H1 (cell line): ENCODE measurements around the gene CACNG3. TPM values are rescaled to one million over a fixed set of nuclear protein-coding genes. Genes with fewer than 3 reads are reported as not detected.

ENCODE experiments used
- CTCF ChIA-PET: fragments of 300-600 bp; sonication (Branson Sonifier 250); formaldehyde crosslinking; loops from one replicate; lab custom pipeline; 2021; ENCODE audit not compliant: partially characterized antibody; lab: Charles Lee
- POLR2A ChIA-PET: fragments of 300-600 bp; sonication (Branson Sonifier 250); formaldehyde crosslinking; loops from one replicate; lab custom pipeline; 2021; ENCODE audit warnings: inconsistent platforms; ENCODE audit not compliant: partially characterized antibody; lab: Charles Lee
- DNase-seq, 2 experiments: peaks; one replicate each; pipeline versions ENCODE4 v3.0.0 to v3.0.0-alpha.2; 2010 to 2022; ENCODE audit warnings: low spot score in 2 of 2, low read depth in 1 of 2, mixed read lengths in 1 of 2
- FAIRE-seq: peaks from 2 replicates; lab custom pipeline; 2011; peaks lifted over from hg19 to GRCh38; lab: Jason Lieb, UNC
- H2AFZ ChIP-seq: 2 replicates; pipeline ENCODE4 v1.8.1; 2012; ENCODE audit warnings: low read length, inconsistent platforms
- H2AK5ac ChIP-seq: 2 replicates; pipeline ENCODE4 v1.6.1; 2013; ENCODE audit warnings: low read depth, low read length
- H2BK120ac ChIP-seq: replicated peaks from 2 replicates; pipeline ENCODE3; 2013; ENCODE audit warnings: low read depth, low read length, inconsistent platforms
- H2BK12ac ChIP-seq: 2 replicates; pipeline ENCODE4 v1.6.1; 2013; ENCODE audit warnings: low read depth, low read length
- H2BK15ac ChIP-seq: 2 replicates; pipeline ENCODE4 v1.6.1; 2013; ENCODE audit warnings: low read length
- H2BK20ac ChIP-seq: 2 replicates; pipeline ENCODE4 v1.6.1; 2013; ENCODE audit warnings: low read length
- H2BK5ac ChIP-seq: 2 replicates; pipeline ENCODE4 v1.6.1; 2013; ENCODE audit warnings: low read depth, low read length
- H3K14ac ChIP-seq: 2 replicates; pipeline ENCODE4 v1.6.1; 2013; ENCODE audit warnings: inconsistent platforms; ENCODE audit not compliant: insufficient read length
- H3K18ac ChIP-seq: 2 replicates; pipeline ENCODE4 v1.6.1; 2013; ENCODE audit warnings: low read length; ENCODE audit errors: extremely low read depth
- H3K23ac ChIP-seq: 2 replicates; pipeline ENCODE4 v1.6.1; 2013; ENCODE audit warnings: inconsistent platforms; ENCODE audit not compliant: insufficient read length
- H3K23me2 ChIP-seq: 2 replicates; pipeline ENCODE4 v1.6.1; 2013; ENCODE audit warnings: low read depth, low read length
- H3K27ac ChIP-seq: 2 replicates; pipeline ENCODE4 v1.6.1; 2011; ENCODE audit warnings: low read depth, low read length, inconsistent platforms
- H3K27me3 ChIP-seq, 4 experiments: replicated peaks in 1 of 4; 1 replicate in 1 of 4; 2 replicates in 3 of 4; pipeline versions ENCODE4 v1.6.1 to v1.8.1; 2011 to 2013; ENCODE audit warnings: low read length in 3 of 4, mild to moderate bottlenecking in 3 of 4, inconsistent platforms in 2 of 4, mixed read lengths in 2 of 4, moderate library complexity in 1 of 4; ENCODE audit not compliant: control insufficient read depth in 3 of 4, insufficient read depth in 3 of 4; ENCODE audit errors: extremely low read depth in 1 of 4
- H3K36me3 ChIP-seq, 4 experiments: 2 replicates each; pipeline versions ENCODE4 v1.6.1 to v1.8.1; 2011 to 2013; ENCODE audit warnings: mild to moderate bottlenecking in 4 of 4, low read length in 3 of 4, moderate library complexity in 2 of 4, control low read depth in 1 of 4, inconsistent platforms in 1 of 4; ENCODE audit not compliant: insufficient read depth in 4 of 4, control insufficient read depth in 2 of 4
- H3K4ac ChIP-seq: replicated peaks from 2 replicates; pipeline ENCODE3; 2013; ENCODE audit warnings: low read length, low read depth, mixed read lengths, inconsistent platforms; ENCODE audit not compliant: insufficient read length
- H3K4me1 ChIP-seq, 4 experiments: replicated peaks in 1 of 4; 1 replicate in 1 of 4; 2 replicates in 3 of 4; pipeline versions ENCODE4 v1.6.1 to v1.8.1; 2011 to 2013; ENCODE audit warnings: low read length in 3 of 4, inconsistent platforms in 2 of 4, mixed read lengths in 1 of 4; ENCODE audit not compliant: insufficient read depth in 4 of 4, control insufficient read depth in 3 of 4
- H3K4me2 ChIP-seq, 2 experiments: 2 replicates each; pipeline versions ENCODE4 v1.6.1 to v1.8.1; 2011 to 2013; ENCODE audit warnings: low read depth in 2 of 2, low read length in 2 of 2, control low read depth in 1 of 2, inconsistent platforms in 1 of 2, mild to moderate bottlenecking in 1 of 2; ENCODE audit not compliant: insufficient read depth in 1 of 2
- H3K4me3 ChIP-seq, 4 experiments: fragments of 200-600, 300-600 bp in 1 of 4; sonication (generic), shearing (Covaris generic), sonication (Bioruptor Twin) in 1 of 4; 2 replicates each; pipeline versions ENCODE4 v1.5.1 to v1.8.1; 2011 to 2016; ENCODE audit warnings: low read length in 4 of 4, low read depth in 3 of 4, control low read depth in 2 of 4, inconsistent platforms in 2 of 4, mild to moderate bottlenecking in 2 of 4, mixed read lengths in 1 of 4, moderate library complexity in 1 of 4; ENCODE audit not compliant: insufficient read depth in 2 of 4; ENCODE audit errors: extremely low read depth in 1 of 4
- H3K56ac ChIP-seq: replicated peaks from 2 replicates; pipeline ENCODE3; 2013; ENCODE audit warnings: low read depth, mild to moderate bottlenecking, mixed read lengths, low read length, inconsistent platforms; ENCODE audit not compliant: insufficient read length
- H3K79me1 ChIP-seq: 2 replicates; pipeline ENCODE4 v1.6.1; 2013; ENCODE audit warnings: low read depth, low read length, control low read depth
- H3K79me2 ChIP-seq, 2 experiments: 2 replicates each; pipeline versions ENCODE4 v1.6.1 to v1.8.1; 2012 to 2013; ENCODE audit warnings: low read length in 2 of 2, mild to moderate bottlenecking in 2 of 2, inconsistent platforms in 1 of 2; ENCODE audit not compliant: insufficient read depth in 2 of 2, control insufficient read depth in 1 of 2
- H3K9ac ChIP-seq, 4 experiments: replicated peaks in 1 of 4; 1 replicate in 1 of 4; 2 replicates in 3 of 4; pipeline versions ENCODE4 v1.6.1 to v1.8.1; 2011 to 2013; ENCODE audit warnings: low read depth in 3 of 4, low read length in 3 of 4, control low read depth in 2 of 4, mild to moderate bottlenecking in 2 of 4, moderate library complexity in 2 of 4, inconsistent platforms in 1 of 4; ENCODE audit errors: extremely low read depth in 1 of 4
- H3K9me3 ChIP-seq, 2 experiments: 2 replicates each; pipeline versions ENCODE4 v1.6.1 to v1.8.1; 2012 to 2013; ENCODE audit warnings: mild to moderate bottlenecking in 2 of 2, moderate library complexity in 2 of 2, control low read depth in 1 of 2, inconsistent platforms in 1 of 2, low read depth in 1 of 2, low read length in 1 of 2, mixed read lengths in 1 of 2; ENCODE audit not compliant: insufficient read depth in 2 of 2
- H4K20me1 ChIP-seq, 2 experiments: replicated peaks in 1 of 2; 2 replicates each; pipeline versions ENCODE3 to v1.8.1; 2011 to 2013; ENCODE audit warnings: inconsistent platforms in 2 of 2, low read length in 2 of 2, mild to moderate bottlenecking in 1 of 2; ENCODE audit not compliant: insufficient read depth in 2 of 2, control insufficient read depth in 1 of 2
- H4K5ac ChIP-seq: 2 replicates; pipeline ENCODE4 v1.6.1; 2013; ENCODE audit warnings: low read length, low read depth, mixed read lengths, inconsistent platforms; ENCODE audit not compliant: insufficient read length
- H4K8ac ChIP-seq: 2 replicates; pipeline ENCODE4 v1.8.0; 2013; ENCODE audit warnings: mild to moderate bottlenecking, moderate library complexity, low read length, inconsistent platforms; ENCODE audit not compliant: insufficient read depth; ENCODE audit errors: extremely low read depth
- H4K91ac ChIP-seq: replicated peaks from 2 replicates; pipeline ENCODE3; 2013; ENCODE audit warnings: low read length, mixed read lengths, inconsistent platforms; ENCODE audit not compliant: insufficient read length
- ATF2 ChIP-seq: IDR thresholded peaks from 2 replicates; pipeline ENCODE4 v1.6.1; 2012; ENCODE audit warnings: low read length, inconsistent platforms
- BCL11A ChIP-seq, 2 experiments: IDR thresholded peaks; one replicate each; pipeline ENCODE4 v1.6.1; 2011; ENCODE audit warnings: low read depth in 2 of 2, low read length in 2 of 2, mild to moderate bottlenecking in 2 of 2
- CREB1 ChIP-seq: IDR thresholded peaks from 2 replicates; pipeline ENCODE4 v1.6.1; 2012; ENCODE audit warnings: inconsistent platforms
- EP300 ChIP-seq, 2 experiments: IDR thresholded peaks; 1 replicate in 1 of 2; 2 replicates in 1 of 2; pipeline ENCODE4 v1.6.1; 2011 to 2012; ENCODE audit warnings: low read depth in 2 of 2, low read length in 2 of 2, mild to moderate bottlenecking in 2 of 2, borderline replicate concordance in 1 of 2, inconsistent platforms in 1 of 2, moderate library complexity in 1 of 2
- HDAC2 ChIP-seq, 2 experiments: fragments of 300-600 bp in 1 of 2; sonication (generic) in 1 of 2; IDR thresholded peaks; 2 replicates each; pipeline ENCODE4 v1.6.1; 2011 to 2012; ENCODE audit warnings: low read depth in 2 of 2, low read length in 2 of 2, mild to moderate bottlenecking in 2 of 2, moderate library complexity in 2 of 2, borderline replicate concordance in 1 of 2, inconsistent platforms in 1 of 2
- HDAC6 ChIP-seq: IDR thresholded peaks from one replicate; pipeline ENCODE4 v1.7.1; 2012; ENCODE audit warnings: low read depth, mild to moderate bottlenecking, inconsistent platforms, low read length, moderate library complexity
- NANOG ChIP-seq: IDR thresholded peaks from 2 replicates; pipeline ENCODE4 v1.6.1; 2011; ENCODE audit warnings: low read length, low read depth, mild to moderate bottlenecking, inconsistent platforms; ENCODE audit not compliant: insufficient read depth, poor library complexity, severe bottlenecking
- WGBS, 2 experiments: shearing (Covaris generic) in 1 of 2; methylation state at CpG; one replicate each; pipeline versions ENCODE4 v1.1.6 to v1.1.7; 2013 to 2015; ENCODE audit warnings: low lambda C conversion rate in 2 of 2, mixed read lengths in 2 of 2, inconsistent platforms in 1 of 2, low coverage in 1 of 2, missing lambda C conversion rate in 1 of 2; ENCODE audit not compliant: insufficient replicate concordance in 2 of 2, insufficient coverage in 1 of 2, insufficient read length in 1 of 2; ENCODE audit errors: extremely low coverage in 1 of 2, missing lambda C conversion rate in 1 of 2; 5-methylcytosine and 5-hydroxymethylcytosine counted together
- polyA plus RNA-seq, 7 experiments: library from polyadenylated mRNA; depleted of rRNA in 3 of 7; stranded (reverse) in 5 of 7; unstranded in 2 of 7; fragments of >200 nt in 5 of 7; fragments of 200-250 nt in 2 of 7; gene quantifications; 1 replicate in 5 of 7; 2 replicates in 1 of 7; 4 replicates in 1 of 7; pipeline versions ENCODE4 v1.2.1 to v1.2.3, GENCODE V29; 2011 to 2013; ENCODE audit warnings: missing spikeins in 2 of 7, mixed read lengths in 2 of 7
- total RNA-seq: library from RNA; stranded (reverse); fragmentation: NEBNext Ultra II Directional; extraction: Animal tissue kit (Norgen Biotek cat#: 25700); gene quantifications from 2 replicates; pipeline ENCODE4 v1.2.1, GENCODE V29; 2021
- TF ChIP-seq, protein P1 (sequence below): IDR thresholded peaks from 2 replicates; pipeline ENCODE4 v1.6.1; 2012; ENCODE audit warnings: inconsistent platforms

Gene CACNG3
- total and polyA plus RNA-seq, 2 of the 8 experiments (the other 6 are each of a cell fraction or from before 2014, with no cell fraction given): 0.12 TPM; not detected in 1

DNA sequence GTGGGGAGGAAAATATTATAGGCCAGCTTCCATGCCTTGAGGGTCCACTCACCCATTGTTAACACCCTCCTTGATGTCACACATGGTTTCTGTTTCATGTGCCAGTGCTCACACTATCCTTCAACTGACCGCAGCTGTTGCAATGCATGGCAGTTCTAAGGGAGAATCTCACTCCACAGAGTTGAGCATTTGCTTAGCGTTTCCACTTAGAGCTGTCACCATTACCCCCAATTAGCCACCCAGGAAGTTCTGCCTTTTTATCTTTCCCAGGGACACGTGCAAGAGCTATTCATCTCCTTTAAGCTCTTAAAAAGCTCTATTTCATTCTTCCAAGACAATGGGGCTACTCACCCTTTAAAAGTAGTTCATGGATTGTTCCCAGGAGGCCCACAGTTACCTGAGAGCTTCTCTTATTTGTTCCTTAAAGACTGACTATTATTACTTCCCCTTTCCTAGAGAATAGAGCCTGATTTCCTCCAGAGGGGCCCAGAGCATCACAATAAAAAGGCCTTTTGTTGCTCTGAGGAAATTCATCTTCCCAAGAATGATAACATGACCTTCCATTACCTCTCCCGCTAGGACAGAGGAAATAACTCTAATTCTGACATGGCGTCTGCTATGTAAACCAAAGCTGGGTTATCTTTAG lies 126.8 kb downstream of the CACNG3 start:
- 15% methylated on average over 5 of the region's 5 CpGs; no CpG with 5 or more reads in 1 of the 2 experiments for WGBS, 2 experiments
- Histone ChIP-seq H3K14ac (no peak overlapping the region), H3K23me2 (no peaks in the 10 kb centered on the region), H2BK20ac (peak overlapping the region; percentile 82; the same call in 1 of the 2 replicates), H3K36me3 (0 out of 8 replicates have a peak, but pooled peaks cover 0 to 3% (median 0%) of the 10 kb centered on the region in 4 experiments), H2AK5ac (peak overlapping the region; percentile 82), H3K4ac (no peak overlapping the region), H2BK5ac (peak overlapping the region; percentile 100; the same call in 1 of the 2 replicates), H3K9ac (peak overlapping the region in 1 of 4 experiments; percentile 29; a peak in 1 of 7 replicates), H4K5ac (no peak overlapping the region), H2BK12ac (peak overlapping the region; percentile 94; the same call in 1 of the 2 replicates), H3K56ac (no peak overlapping the region), H3K4me2 (peak overlapping the region in 1 of 2 experiments; percentile 1; a peak in 1 of 4 replicates), H2BK15ac (no peak overlapping the region), H3K79me1 (no peaks in the 10 kb centered on the region), H2AFZ (no peak overlapping the region), H4K8ac (no peak overlapping the region), H3K9me3 (peaks cover 10% of the 10 kb centered on the region in 2 experiments; a peak in 3 of 4 replicates), H3K4me1 (peaks cover 0 to 14% (median 7%) of the 10 kb centered on the region in 4 experiments; a peak in 5 of 7 replicates), H3K18ac (no peak overlapping the region; the same call in 1 of the 2 replicates), H3K27me3 (peaks cover 0 to 5% (median 3%) of the 10 kb centered on the region in 4 experiments; a peak in 6 of 7 replicates), H3K23ac (no peak overlapping the region), H3K27ac (0 out of 2 replicates have a peak overlapping the region, but pooled peaks have one; percentile 17), H4K91ac (no peak overlapping the region), H2BK120ac (no peak overlapping the region), H3K79me2 (no peaks in the 10 kb centered on the region), H4K20me1 (no peaks in the 10 kb centered on the region), H3K4me3 (no peak overlapping the region)
- DNase-seq (peak; percentile 31 to 49), FAIRE-seq (peak; percentile 60)
- POLR2A ChIA-PET: interaction anchor here (0.6 to 1.7 kb wide), 5 partner anchors 11 to 74 kb away, joined by 3 to 6 read pairs (median 3); no protein-coding TSS in a partner anchor
- CTCF ChIA-PET: interaction anchor here (0.8 to 1.9 kb wide), 10 partner anchors 10 to 381 kb away, joined by 3 to 5 read pairs (median 3); no protein-coding TSS in a partner anchor
- TF ChIP-seq HDAC6 (no peak), HDAC2 (IDR thresholded peaks at IDR 0.05; ENCODE audit: borderline replicate concordance in 1 of 2, low read depth in 2 of 2, low read length in 2 of 2) (0 out of 4 replicates have a peak, but pooled peaks of 1 of the 2 experiments have one; percentile 38), BCL11A (IDR thresholded peaks at IDR 0.05; ENCODE audit: low read depth in 2 of 2, low read length in 2 of 2) (peak in 1 of 2 experiments; percentile 0), EP300 (IDR thresholded peaks at IDR 0.05; ENCODE audit: borderline replicate concordance in 1 of 2, low read depth in 2 of 2, low read length in 2 of 2) (no peak), NANOG (peak; percentile 40), ATF2 (no peak), CREB1 (no peak)
- TF ChIP-seq, protein P1, sequence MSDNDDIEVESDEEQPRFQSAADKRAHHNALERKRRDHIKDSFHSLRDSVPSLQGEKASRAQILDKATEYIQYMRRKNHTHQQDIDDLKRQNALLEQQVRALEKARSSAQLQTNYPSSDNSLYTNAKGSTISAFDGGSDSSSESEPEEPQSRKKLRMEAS: peak; percentile 39; the same call in 1 of the 2 replicates
